Bronchial epithelial cell (primary cell): ENCODE results near the gene SLITRK6. TPM values are rescaled to one million over a fixed set of nuclear protein-coding genes. Genes with fewer than 3 reads are reported as not detected.
A peak's percentile ranks its signal among the peaks of the same experiment; 100 is the strongest.

Experiments used
- DNase-seq: peaks from one replicate; pipeline ENCODE4 v3.0.0-alpha.2; 2010; ENCODE audit warnings: low read depth
- FAIRE-seq: peaks from 2 replicates; lab custom pipeline; 2011; peaks lifted over from hg19 to GRCh38; lab: Jason Lieb, UNC
- H3K27me3 ChIP-seq: 2 replicates; pipeline ENCODE4 v1.5.1; 2011; ENCODE audit warnings: low read length; ENCODE audit not compliant: control insufficient read depth, insufficient read depth
- H3K36me3 ChIP-seq: 2 replicates; pipeline ENCODE4 v1.5.1; 2011; ENCODE audit warnings: low read length; ENCODE audit not compliant: control insufficient read depth, insufficient read depth
- H3K4me3 ChIP-seq: 2 replicates; pipeline ENCODE4 v1.5.1; 2011; ENCODE audit warnings: mild to moderate bottlenecking, low read depth, low read length, control low read depth
- CTCF ChIP-seq: IDR thresholded peaks from 2 replicates; pipeline ENCODE4 v1.5.1; 2011; ENCODE audit warnings: mild to moderate bottlenecking, moderate library complexity, low read length, control low read depth, inconsistent platforms; ENCODE audit not compliant: insufficient read depth, severe bottlenecking
- total RNA-seq: library from RNA; depleted of rRNA; stranded (reverse); fragments of >200 nt; gene quantifications from 2 replicates; pipeline ENCODE4 v1.2.1, GENCODE V29; 2014

Gene SLITRK6
- total RNA-seq, 1 donor from 2014 or later: 14.5 TPM

GRCh38 chr13:85825454-85825853 is 26.2 kb upstream of the SLITRK6 start:
- no peak for FAIRE-seq
- Histone ChIP-seq H3K36me3 (no peaks in the 10 kb centered on the region), H3K4me3 (no peak overlapping the region), H3K27me3 (no peaks in the 10 kb centered on the region)
- DNase-seq: no peak
- TF ChIP-seq CTCF: no peak

GRCh38 chr13:85823832-85824231 is 24.6 kb upstream of the SLITRK6 start:
- no peak for TF ChIP-seq CTCF
- no peaks in the 10 kb centered on the region for H3K36me3 ChIP-seq
- H3K27me3 ChIP-seq: no peaks in the 10 kb centered on the region
- FAIRE-seq (no peak), DNase-seq (no peak)
- no peak overlapping the region for H3K4me3 ChIP-seq

GRCh38 chr13:85819513-85819912 is 20.3 kb upstream of the SLITRK6 start:
- H3K36me3 ChIP-seq: no peaks in the 10 kb centered on the region
- no peak for FAIRE-seq
- no peak overlapping the region for H3K4me3 ChIP-seq
- no peaks in the 10 kb centered on the region for H3K27me3 ChIP-seq
- no peak for TF ChIP-seq CTCF
- DNase-seq: no peak

GRCh38 chr13:85816413-85816812 is 17.2 kb upstream of the SLITRK6 start:
- no peak overlapping the region for H3K4me3 ChIP-seq
- FAIRE-seq: no peak
- no peaks in the 10 kb centered on the region for H3K27me3 ChIP-seq
- TF ChIP-seq CTCF: no peak
- DNase-seq: peak; percentile 28
- H3K36me3 ChIP-seq: no peaks in the 10 kb centered on the region

GRCh38 chr13:85812282-85812681 is 13.1 kb upstream of the SLITRK6 start:
- no peak overlapping the region for H3K4me3 ChIP-seq
- H3K27me3 ChIP-seq: no peaks in the 10 kb centered on the region
- no peaks in the 10 kb centered on the region for H3K36me3 ChIP-seq
- TF ChIP-seq CTCF: no peak
- DNase-seq (no peak), FAIRE-seq (no peak)

GRCh38 chr13:85808811-85809210 is 9.6 kb upstream of the SLITRK6 start:
- no peaks in the 10 kb centered on the region for H3K36me3 ChIP-seq
- TF ChIP-seq CTCF: no peak
- no peaks in the 10 kb centered on the region for H3K27me3 ChIP-seq
- FAIRE-seq: no peak
- DNase-seq: no peak
- H3K4me3 ChIP-seq: no peak overlapping the region
